Heart left ventricle (tissue), 16 donors: Measurements from ENCODE around the gene ZSCAN20. TPM values are rescaled to one million over a fixed set of nuclear protein-coding genes. Genes with fewer than 3 reads are reported as not detected.

Source experiments
- ATAC-seq, 4 donors: fragments of 200-7000 bp; cut with Tn5 transposase; one replicate each; pipeline ENCODE4 v1.9.1; 2020 to 2022; ENCODE audit warnings: moderate library complexity in 4 of 4, mild to moderate bottlenecking in 3 of 4, moderate number of reproducible peaks in 1 of 4
- DNase-seq, 5 donors: peaks; one replicate each; pipeline ENCODE4 v3.0.0-alpha.2; 2020
- H3K27ac ChIP-seq, 12 donors: fragments of 200-600 bp; sonication (generic) in 4 of 12; one replicate each; pipeline versions ENCODE4 v1.5.0 to v1.8.0; 2016 to 2022; ENCODE audit warnings: mild to moderate bottlenecking in 2 of 12
- H3K27me3 ChIP-seq, 9 donors: fragments of 200-600 bp; sonication (generic) in 2 of 9; one replicate each; pipeline versions ENCODE4 v1.5.1 to v1.8.0; 2016 to 2022; ENCODE audit warnings: mild to moderate bottlenecking in 3 of 9
- H3K36me3 ChIP-seq, 9 donors: fragments of 200-600 bp; sonication (generic) in 2 of 9; one replicate each; pipeline versions ENCODE4 v1.5.0 to v1.8.0; 2018 to 2022; ENCODE audit warnings: mild to moderate bottlenecking in 2 of 9
- H3K4me1 ChIP-seq, 12 donors: fragments of 200-600 bp; sonication (generic) in 4 of 12; one replicate each; pipeline versions ENCODE4 v1.5.0 to v1.8.0; 2016 to 2022; ENCODE audit warnings: mild to moderate bottlenecking in 3 of 12
- H3K4me3 ChIP-seq, 12 donors: fragments of 200-600 bp; sonication (generic) in 4 of 12; one replicate each; pipeline versions ENCODE4 v1.5.0 to v1.8.0; 2017 to 2022; ENCODE audit warnings: mild to moderate bottlenecking in 9 of 12, moderate library complexity in 4 of 12
- H3K9me3 ChIP-seq, 12 donors: fragments of 200-600 bp; sonication (generic) in 4 of 12; one replicate each; pipeline versions ENCODE4 v1.5.0 to v1.8.0; 2016 to 2022; ENCODE audit warnings: mild to moderate bottlenecking in 1 of 12
- CTCF ChIP-seq, 12 donors: fragments of 200-600 bp; sonication (generic) in 4 of 12; IDR thresholded peaks; one replicate each; pipeline versions ENCODE4 v1.5.0 to v1.8.0; 2018 to 2022; ENCODE audit warnings: antibody characterized with exemption in 12 of 12, mild to moderate bottlenecking in 5 of 12
- POLR2A ChIP-seq, 2 donors: fragments of 450-650 bp; IDR thresholded peaks; one replicate each; pipeline ENCODE4 v1.6.1; 2017; ENCODE audit warnings: antibody characterized with exemption in 2 of 2, mild to moderate bottlenecking in 2 of 2, moderate library complexity in 2 of 2
- WGBS, 4 donors: extraction: QIAGEN DNeasy Blood & Tissue Kit in 2 of 4; methylation state at CpG; one replicate each; pipeline versions ENCODE4 v1.1.5 to v1.1.7; 2013 to 2018; 5-methylcytosine and 5-hydroxymethylcytosine counted together
- intact Hi-C, 10 donors: fragments of 100-400 bp; cut with DNase I; formaldehyde crosslinking; loops; one replicate each; pipeline versions ENCODE4 v1.11.1 to v1.14.2; 2022
- polyA plus RNA-seq, 2 donors: library from polyadenylated mRNA; stranded (reverse); fragments of 200-250 nt; gene quantifications; one replicate each; pipeline ENCODE4 v1.2.3, GENCODE V29; 2013
- total RNA-seq, 9 donors: library from RNA; depleted of rRNA in 2 of 9; stranded (reverse); fragments of >200 nt in 2 of 9; fragmentation: NEBNext Ultra II Directional in 3 of 9; extraction: Animal tissue kit (Norgen Biotek cat#: 25700) in 3 of 9; gene quantifications; one replicate each; pipeline versions ENCODE4 v1.1.0 to v1.2.4, GENCODE V29; 2016 to 2023
- donor health status: ischemic (EF 13 %, LVEDD 7.1; RV severe dilation, severe dysfunction).
- donor health status: healthy with polysubstance abuse.
- donor health status: DM: no; HTN: yes; CAD: no.
- donor health status: DM: no; HTN: no; CAD: no.
- donor health status: ischemic (EF 25% LVEDD 6.9; RV normal size, moderate dysfunction).
- donor health status: ischemic (EF 25% LVEDD 5.7; RV mildly dilated, moderate dysfunction).
- donor health status: healthy.
- donor health status: DM: yes; HTN: yes; CAD: no.
- donor health status: ischemic (EF 35%, LVEDD 5.7; RV mildly dilated, moderate dysfunction).
- donor health status: nonischemic (EF 11% LVEDD 7.7; RV severe dilation, severe dysfunction).
- donor health status: DM: yes; HTN: yes; CAD: no.
- donor health status: PGD.
- donor health status: ischemic (EF 29% LVEDD 5.4; RV normal size, mild dysfunction).
- donor health status: nonischemic (EF 23%, LVEDD 6.1; RV moderate dilation, normal function).

ZSCAN20 gene
- total and polyA plus RNA-seq, 11 donors = 1.4 to 8.8 (median 6.0) TPM

DNA sequence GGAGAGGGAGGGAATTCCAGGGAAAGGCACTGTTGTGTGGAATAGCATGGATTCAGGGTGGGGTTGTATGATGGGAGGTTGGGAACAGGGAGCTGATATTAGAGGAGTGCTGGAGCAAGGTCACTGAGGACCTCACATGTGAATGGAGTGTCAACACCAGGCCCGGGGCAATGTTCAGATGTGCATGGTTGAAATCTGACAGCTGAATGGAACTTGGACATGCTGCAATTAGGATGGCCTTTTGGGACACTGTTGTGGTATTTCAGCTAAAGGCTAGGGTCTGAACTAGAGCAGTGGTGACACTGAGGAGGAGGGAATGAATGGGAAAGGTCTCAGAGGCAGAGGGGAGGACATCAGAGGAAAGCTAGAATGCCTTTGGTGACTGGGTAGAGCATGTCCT, 25.0 kb downstream of the ZSCAN20 start:
- peaks cover 8 to 43% (median 28%) of the 10 kb centered on the region in 9 donors for H3K36me3 ChIP-seq
- intact Hi-C loops = no loop called here
- H3K27ac ChIP-seq = no peak overlapping the region
- no peaks in the 10 kb centered on the region for H3K27me3 ChIP-seq
- H3K4me1 ChIP-seq = no peaks in the 10 kb centered on the region
- 91 to 98% (median 92%) methylated on average over 1 of the region's 1 CpG for WGBS, 4 donors
- ATAC-seq (no peak), DNase-seq (no peak)
- peaks cover 0 to 59% (median 29%) of the 10 kb centered on the region in 12 donors for H3K9me3 ChIP-seq
- TF ChIP-seq CTCF (IDR thresholded peaks at IDR 0.05) (no peak), POLR2A (IDR thresholded peaks at IDR 0.05) (no peak)
- no peak overlapping the region for H3K4me3 ChIP-seq

GRCh38 chr1:33500547-33500946, 28.1 kb downstream of the ZSCAN20 start:
- intact Hi-C loops = no loop called here
- H3K4me1 ChIP-seq = no peaks in the 10 kb centered on the region
- WGBS, 4 donors = 69 to 77% (median 74%) methylated on average over 4 of the region's 4 CpGs
- TF ChIP-seq CTCF (IDR thresholded peaks at IDR 0.05) (no peak), POLR2A (IDR thresholded peaks at IDR 0.05) (no peak)
- peaks cover 0 to 14% (median 0%) of the 10 kb centered on the region in 9 donors for H3K36me3 ChIP-seq
- DNase-seq = no peak
- no peak overlapping the region for H3K4me3 ChIP-seq
- H3K27me3 ChIP-seq = no peaks in the 10 kb centered on the region
- no peak for ATAC-seq
- H3K9me3 ChIP-seq = peaks cover 0 to 30% (median 7%) of the 10 kb centered on the region in 12 donors
- H3K27ac ChIP-seq = no peak overlapping the region

DNA sequence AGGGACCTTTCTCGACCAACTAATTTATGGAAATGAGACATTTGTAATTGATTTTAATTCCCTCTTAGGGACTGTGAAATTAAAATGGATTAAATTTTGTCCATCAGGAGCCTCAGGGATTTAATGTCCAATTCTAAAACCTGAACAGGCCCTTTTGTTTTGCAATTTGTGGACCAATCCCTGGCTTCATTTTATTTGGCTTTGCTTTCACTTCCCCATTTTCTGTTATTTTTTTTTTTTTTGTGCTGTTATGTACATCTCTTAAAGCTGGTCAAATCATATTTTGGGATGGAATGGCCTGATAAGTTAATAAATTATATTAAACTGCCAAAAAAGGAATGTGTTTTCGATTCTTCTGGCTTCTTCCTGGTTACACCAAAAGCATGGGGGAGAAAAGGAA, 28.9 kb downstream of the ZSCAN20 start:
- TF ChIP-seq POLR2A (IDR thresholded peaks at IDR 0.05) = no peak
- no peak for TF ChIP-seq CTCF (IDR thresholded peaks at IDR 0.05)
- Histone ChIP-seq H3K4me1 (no peaks in the 10 kb centered on the region), H3K9me3 (peaks cover 0 to 22% (median 0%) of the 10 kb centered on the region in 12 donors), H3K27me3 (no peaks in the 10 kb centered on the region), H3K4me3 (no peak overlapping the region), H3K27ac (no peak overlapping the region), H3K36me3 (peaks cover 0 to 7% (median 0%) of the 10 kb centered on the region in 9 donors)
- DNase-seq (no peak), ATAC-seq (no peak)
- intact Hi-C loops = no loop called here
- WGBS, 4 donors = 90 to 95% (median 93%) methylated on average over 2 of the region's 2 CpGs

- DNase-seq (no peak), ATAC-seq (no peak)
- H3K36me3 ChIP-seq = peaks cover 0 to 4% (median 0%) of the 10 kb centered on the region in 9 donors
- 83 to 92% (median 90%) methylated on average over 6 to 8 of the region's 8 CpGs for WGBS, 4 donors
- no peak overlapping the region for H3K4me3 ChIP-seq
- peaks cover 0 to 17% (median 0%) of the 10 kb centered on the region in 12 donors for H3K9me3 ChIP-seq
- H3K4me1 ChIP-seq = no peaks in the 10 kb centered on the region
- H3K27me3 ChIP-seq = no peaks in the 10 kb centered on the region
- intact Hi-C loops = no loop called here
- TF ChIP-seq CTCF (IDR thresholded peaks at IDR 0.05) (no peak), POLR2A (IDR thresholded peaks at IDR 0.05) (no peak)
- no peak overlapping the region for H3K27ac ChIP-seq
These were observed 29.3 kb downstream of the ZSCAN20 start for GRCh38 chr1:33501774-33502173.
